H9 (cell line): Measurements from ENCODE around the gene RGS6. TPM values are rescaled to one million over a fixed set of nuclear protein-coding genes. Genes with fewer than 3 reads are reported as not detected.

ENCODE experiments used
- DNase-seq: peaks from one replicate; pipeline ENCODE4 v3.0.0-alpha.2; 2017
- H2AFZ ChIP-seq: one replicate; pipeline ENCODE4 v1.6.1; 2013; ENCODE audit warnings: mild to moderate bottlenecking, low read length, control low read depth, moderate library complexity
- H2AK5ac ChIP-seq: 2 replicates; pipeline ENCODE4 v1.6.1; 2013; ENCODE audit warnings: low read length, control low read depth, mixed read lengths; ENCODE audit not compliant: insufficient read length
- H2BK120ac ChIP-seq: one replicate; pipeline ENCODE4 v1.6.1; 2013; ENCODE audit warnings: low read depth, mild to moderate bottlenecking, low read length, control low read depth, inconsistent platforms; ENCODE audit not compliant: poor library complexity, severe bottlenecking
- H2BK12ac ChIP-seq: 2 replicates; pipeline ENCODE4 v1.6.1; 2013; ENCODE audit warnings: low read length, control low read depth, mixed read lengths, low read depth; ENCODE audit not compliant: insufficient read length
- H2BK15ac ChIP-seq: 2 replicates; pipeline ENCODE4 v1.6.1; 2013; ENCODE audit warnings: low read depth, low read length, control low read depth
- H2BK20ac ChIP-seq: one replicate; pipeline ENCODE4 v1.6.1; 2013; ENCODE audit warnings: low read depth, mild to moderate bottlenecking, low read length, control low read depth, inconsistent platforms; ENCODE audit not compliant: poor library complexity, severe bottlenecking
- H2BK5ac ChIP-seq: 2 replicates; pipeline ENCODE4 v1.6.1; 2013; ENCODE audit warnings: low read length, control low read depth, mixed read lengths; ENCODE audit not compliant: insufficient read length
- H3K14ac ChIP-seq: 2 replicates; pipeline ENCODE4 v1.6.1; 2013; ENCODE audit warnings: low read length, control low read depth; ENCODE audit not compliant: insufficient read depth
- H3K18ac ChIP-seq: 2 replicates; pipeline ENCODE4 v1.6.1; 2013; ENCODE audit warnings: low read depth, mild to moderate bottlenecking, mixed read lengths, low read length, control low read depth; ENCODE audit not compliant: insufficient read length
- H3K23ac ChIP-seq: 2 replicates; pipeline ENCODE4 v1.6.1; 2013; ENCODE audit warnings: low read length, control low read depth, mixed read lengths, low read depth; ENCODE audit not compliant: insufficient read length
- H3K23me2 ChIP-seq: 2 replicates; pipeline ENCODE4 v1.6.1; 2013; ENCODE audit warnings: low read depth, mild to moderate bottlenecking, mixed read lengths, low read length, control low read depth; ENCODE audit not compliant: insufficient read length, poor library complexity, severe bottlenecking
- H3K27ac ChIP-seq: 2 replicates; pipeline ENCODE4 v1.5.1; 2013; ENCODE audit warnings: low read length, control low read depth, mixed read lengths, low read depth; ENCODE audit not compliant: insufficient read length
- H3K27me3 ChIP-seq: 2 replicates; pipeline ENCODE4 v1.6.1; 2013; ENCODE audit warnings: low read length, control low read depth, inconsistent platforms; ENCODE audit not compliant: insufficient read depth
- H3K4ac ChIP-seq: 2 replicates; pipeline ENCODE4 v1.6.1; 2013; ENCODE audit warnings: low read depth, mild to moderate bottlenecking, control low read depth, inconsistent platforms, low read length, moderate library complexity
- H3K4me1 ChIP-seq: 2 replicates; pipeline ENCODE4 v1.6.1; 2013; ENCODE audit warnings: low read length, control low read depth, inconsistent platforms; ENCODE audit not compliant: insufficient read depth
- H3K4me2 ChIP-seq: 2 replicates; pipeline ENCODE4 v1.6.1; 2013; ENCODE audit warnings: low read length, control low read depth, mixed read lengths; ENCODE audit not compliant: insufficient read length, insufficient read depth
- H3K56ac ChIP-seq: 2 replicates; pipeline ENCODE4 v1.6.1; 2013; ENCODE audit warnings: low read depth, mild to moderate bottlenecking, mixed read lengths, low read length, control low read depth; ENCODE audit not compliant: insufficient read length
- H3K79me1 ChIP-seq: 2 replicates; pipeline ENCODE4 v1.6.1; 2013; ENCODE audit warnings: low read depth, mild to moderate bottlenecking, moderate library complexity, low read length, control low read depth, inconsistent platforms; ENCODE audit not compliant: insufficient read depth, poor library complexity, severe bottlenecking
- H3K79me2 ChIP-seq: 2 replicates; pipeline ENCODE4 v1.6.1; 2013; ENCODE audit warnings: low read length, control low read depth, inconsistent platforms; ENCODE audit not compliant: insufficient read depth
- H3K9ac ChIP-seq: 2 replicates; pipeline ENCODE4 v1.6.1; 2013; ENCODE audit warnings: low read length, control low read depth, mixed read lengths; ENCODE audit not compliant: insufficient read length; ENCODE audit errors: extremely low read depth
- H3K9me3 ChIP-seq: one replicate; pipeline ENCODE4 v1.6.1; 2013; ENCODE audit warnings: low read depth, low read length, inconsistent platforms; ENCODE audit not compliant: control insufficient read depth
- H3T11ph ChIP-seq: one replicate; pipeline ENCODE4 v1.6.1; 2013; ENCODE audit warnings: mild to moderate bottlenecking, low read length, control low read depth, inconsistent platforms
- H4K20me1 ChIP-seq: one replicate; pipeline ENCODE4 v1.6.1; 2013; ENCODE audit not compliant: control insufficient read depth, insufficient read length, insufficient read depth
- H4K5ac ChIP-seq: 2 replicates; pipeline ENCODE4 v1.6.1; 2013; ENCODE audit warnings: low read depth, mild to moderate bottlenecking, mixed read lengths, low read length, control low read depth; ENCODE audit not compliant: insufficient read length
- H4K8ac ChIP-seq: replicated peaks from 2 replicates; pipeline ENCODE4 v1.6.1; 2013; ENCODE audit warnings: low read length, control low read depth, mixed read lengths, low read depth; ENCODE audit not compliant: insufficient read length
- H4K91ac ChIP-seq: 2 replicates; pipeline ENCODE4 v1.6.1; 2013; ENCODE audit warnings: low read depth, mild to moderate bottlenecking, moderate library complexity, mixed read lengths, low read length, control low read depth; ENCODE audit not compliant: insufficient read length
- H3K27ac Mint-ChIP-seq, 3 experiments: 2 replicates in 2 of 3; 3 replicates in 1 of 3; pipeline ENCODE4 v1.8.0; 2020 to 2021; ENCODE audit warnings: mixed read lengths in 3 of 3, mild to moderate bottlenecking in 1 of 3, moderate library complexity in 1 of 3
- H3K27me3 Mint-ChIP-seq: 2 replicates; pipeline ENCODE4 v1.8.0; 2021; ENCODE audit warnings: low read depth, mild to moderate bottlenecking, moderate library complexity, mixed read lengths
- H3K36me3 Mint-ChIP-seq, 3 experiments: 2 replicates in 2 of 3; 3 replicates in 1 of 3; pipeline ENCODE4 v1.8.0; 2020 to 2021; ENCODE audit warnings: low read depth in 3 of 3, mixed read lengths in 3 of 3; ENCODE audit not compliant: insufficient read depth in 1 of 3
- H3K4me1 Mint-ChIP-seq, 2 experiments: 2 replicates each; pipeline ENCODE4 v1.8.0; 2020; ENCODE audit warnings: mixed read lengths in 2 of 2
- H3K4me3 Mint-ChIP-seq, 2 experiments: 2 replicates in 1 of 2; 3 replicates in 1 of 2; pipeline ENCODE4 v1.8.0; 2020 to 2021; ENCODE audit warnings: mild to moderate bottlenecking in 2 of 2, mixed read lengths in 2 of 2, moderate library complexity in 1 of 2
- H3K9me3 Mint-ChIP-seq, 2 experiments: 2 replicates in 1 of 2; 3 replicates in 1 of 2; pipeline ENCODE4 v1.8.0; 2020; ENCODE audit warnings: mild to moderate bottlenecking in 2 of 2, mixed read lengths in 2 of 2, moderate library complexity in 1 of 2
- CTCF ChIP-seq: fragments of 200-600 bp; sonication (generic); conservative IDR thresholded peaks from 3 replicates; pipeline ENCODE4 v1.8.0; 2021; ENCODE audit warnings: antibody characterized with exemption, mild to moderate bottlenecking
- WGBS: extraction: QIAGEN DNeasy Blood & Tissue Kit; methylation state at CpG from one replicate; pipeline ENCODE4 v1.1.7; 2013; ENCODE audit warnings: missing lambda C conversion rate, low lambda C conversion rate, mixed read lengths; ENCODE audit not compliant: insufficient read length; ENCODE audit errors: extremely low coverage; 5-methylcytosine and 5-hydroxymethylcytosine counted together
- total RNA-seq: library from RNA; stranded (reverse); gene quantifications from 2 replicates; pipeline ENCODE4 v1.2.1, GENCODE V29; 2021

Gene RGS6
- total RNA-seq, 1 experiment from 2014 or later: 3.0 TPM

GRCh38 chr14:72541546-72541945, 609.3 kb downstream of the RGS6 start:
- H3K56ac ChIP-seq: no peak overlapping the region
- H3K27me3 ChIP-seq: no peaks in the 10 kb centered on the region
- H3K79me2 ChIP-seq: no peaks in the 10 kb centered on the region
- no peak overlapping the region for H2BK12ac ChIP-seq
- H3K4ac ChIP-seq: no peak overlapping the region
- H2BK15ac ChIP-seq: no peak overlapping the region
- H3K27ac Mint-ChIP-seq: no peak overlapping the region
- no peaks in the 10 kb centered on the region for H3K9me3 ChIP-seq
- no peaks in the 10 kb centered on the region for H3K23me2 ChIP-seq
- no peak overlapping the region for H2AK5ac ChIP-seq
- H3K4me1 ChIP-seq: no peaks in the 10 kb centered on the region
- H3K79me1 ChIP-seq: no peaks in the 10 kb centered on the region
- no peak overlapping the region for H3T11ph ChIP-seq
- no peak for DNase-seq
- no peak overlapping the region for H4K8ac ChIP-seq
- H4K5ac ChIP-seq: no peak overlapping the region
- no peak overlapping the region for H3K23ac ChIP-seq
- no peak overlapping the region for H2BK5ac ChIP-seq
- H3K4me1 Mint-ChIP-seq: peaks cover 25 to 32% of the 10 kb centered on the region in 2 experiments
- no peak overlapping the region for H3K14ac ChIP-seq
- no peak overlapping the region for H3K4me3 Mint-ChIP-seq
- no peak overlapping the region for H2BK20ac ChIP-seq
- no peak overlapping the region for H4K91ac ChIP-seq
- no peak overlapping the region for H3K9ac ChIP-seq
- WGBS: no CpG with 5 or more reads among the region's 8 CpGs
- H2AFZ ChIP-seq: no peak overlapping the region
- H3K27ac ChIP-seq: no peak overlapping the region
- H3K4me2 ChIP-seq: no peak overlapping the region
- H3K36me3 Mint-ChIP-seq: no peaks in the 10 kb centered on the region
- H4K20me1 ChIP-seq: no peaks in the 10 kb centered on the region
- H2BK120ac ChIP-seq: no peak overlapping the region
- peaks cover 1% of the 10 kb centered on the region; the same call in 1 of the 2 replicates for H3K27me3 Mint-ChIP-seq
- H3K18ac ChIP-seq: no peak overlapping the region
- TF ChIP-seq CTCF: no peak
- H3K9me3 Mint-ChIP-seq: no peaks in the 10 kb centered on the region
